Endothelial cell of umbilical vein (primary cell): ENCODE data around the gene CDH23. TPM values are rescaled to one million over a fixed set of nuclear protein-coding genes. Genes with fewer than 3 reads are reported as not detected.

Source experiments
- BruUV-seq: library from RNA; stranded (reverse); fragments of 400-500 nt; replicated peaks from 2 replicates; lab custom pipeline; 2021; lab: Mats Ljungman, UMichigan
- CTCF ChIA-PET: fragments of 300-600, 350-600 bp; sonication (Branson Sonifier 250); formaldehyde crosslinking; loops from one replicate; lab custom pipeline; 2021; ENCODE audit warnings: antibody characterized with exemption, inconsistent platforms; lab: Charles Lee
- POLR2A ChIA-PET: fragments of 300-600, 350-600 bp; sonication (Branson Sonifier 250); formaldehyde crosslinking; loops from one replicate; lab custom pipeline; 2021; ENCODE audit warnings: antibody characterized with exemption, inconsistent platforms; lab: Charles Lee
- DNase-seq: peaks from one replicate; pipeline ENCODE4 v3.0.0-alpha.2; 2011; ENCODE audit warnings: low read depth, low spot score
- FAIRE-seq: peaks from 2 replicates; lab custom pipeline; 2011; peaks lifted over from hg19 to GRCh38; lab: Jason Lieb, UNC
- H2AFZ ChIP-seq: 2 replicates; pipeline ENCODE4 v1.6.0; 2012; ENCODE audit warnings: low read depth, low read length, control low read depth, inconsistent platforms
- H3K27ac ChIP-seq: 2 replicates; pipeline ENCODE4 v1.5.1; 2011; ENCODE audit warnings: low read depth, mild to moderate bottlenecking, control low read depth, low read length, moderate library complexity; ENCODE audit not compliant: insufficient read depth
- H3K27me3 ChIP-seq, 2 experiments: 2 replicates each; pipeline versions ENCODE4 v1.6.0 to v1.6.1; 2011; ENCODE audit warnings: low read length in 2 of 2, mixed read lengths in 1 of 2; ENCODE audit not compliant: control insufficient read depth in 2 of 2, insufficient read depth in 2 of 2
- H3K36me3 ChIP-seq, 2 experiments: 2 replicates in 1 of 2; 3 replicates in 1 of 2; pipeline ENCODE4 v1.5.1; 2011; ENCODE audit warnings: low read length in 2 of 2, mild to moderate bottlenecking in 1 of 2, moderate library complexity in 1 of 2; ENCODE audit not compliant: control insufficient read depth in 2 of 2, insufficient read depth in 2 of 2; ENCODE audit errors: extremely low read depth in 1 of 2
- H3K4me1 ChIP-seq: 3 replicates; pipeline ENCODE4 v1.5.1; 2011; ENCODE audit warnings: mild to moderate bottlenecking, low read length; ENCODE audit not compliant: control insufficient read depth, insufficient read depth; ENCODE audit errors: extremely low read depth
- H3K4me2 ChIP-seq: 2 replicates; pipeline ENCODE4 v1.6.1; 2011; ENCODE audit warnings: low read length, control low read depth, mixed read lengths; ENCODE audit not compliant: insufficient read depth
- H3K4me3 ChIP-seq, 3 experiments: fragments of 200-600 bp in 1 of 3; sonication (generic), shearing (Covaris generic) in 1 of 3; replicated peaks in 1 of 3; 2 replicates each; pipeline ENCODE4 v1.5.1; 2011 to 2016; ENCODE audit warnings: control low read depth in 3 of 3, low read length in 3 of 3, mild to moderate bottlenecking in 2 of 3, inconsistent platforms in 1 of 3, low read depth in 1 of 3, moderate library complexity in 1 of 3; ENCODE audit not compliant: insufficient read depth in 1 of 3
- H3K79me2 ChIP-seq: 2 replicates; pipeline ENCODE4 v1.6.0; 2012; ENCODE audit warnings: low read length, inconsistent platforms; ENCODE audit not compliant: control insufficient read depth, insufficient read depth
- H3K9ac ChIP-seq: replicated peaks from 2 replicates; pipeline ENCODE3; 2011; ENCODE audit warnings: low read length, control low read depth; ENCODE audit not compliant: insufficient read depth; ENCODE audit errors: extremely low read depth
- H3K9me1 ChIP-seq: replicated peaks from 3 replicates; pipeline ENCODE4 v1.6.0; 2011; ENCODE audit warnings: mild to moderate bottlenecking, low read length; ENCODE audit not compliant: control insufficient read depth, insufficient read depth; ENCODE audit errors: extremely low read depth
- H3K9me3 ChIP-seq: replicated peaks from 2 replicates; pipeline ENCODE4 v1.5.1; 2012; ENCODE audit warnings: low read length, inconsistent platforms; ENCODE audit not compliant: control insufficient read depth, insufficient read depth
- H4K20me1 ChIP-seq: replicated peaks from 2 replicates; pipeline ENCODE3; 2011; ENCODE audit warnings: mild to moderate bottlenecking, low read length; ENCODE audit not compliant: control insufficient read depth, insufficient read depth; ENCODE audit errors: extremely low read depth
- EZH2 ChIP-seq: IDR thresholded peaks from 2 replicates; pipeline ENCODE4 v1.6.1; 2012; ENCODE audit warnings: borderline replicate concordance, low read depth, mild to moderate bottlenecking, moderate library complexity, low read length, inconsistent platforms; ENCODE audit not compliant: severe bottlenecking
- FOS ChIP-seq: IDR thresholded peaks from 2 replicates; pipeline ENCODE4 v1.6.1; 2011; ENCODE audit warnings: mild to moderate bottlenecking, low read length, moderate library complexity, borderline replicate concordance; ENCODE audit not compliant: insufficient read depth
- GATA2 ChIP-seq: IDR thresholded peaks from 2 replicates; pipeline ENCODE4 v1.7.0; 2011; ENCODE audit warnings: low read depth, mild to moderate bottlenecking, moderate library complexity, mixed read lengths, low read length; ENCODE audit not compliant: insufficient read length, insufficient read depth
- JUN ChIP-seq: IDR thresholded peaks from 2 replicates; pipeline ENCODE4 v1.6.1; 2011; ENCODE audit warnings: borderline replicate concordance, low read depth; ENCODE audit not compliant: insufficient read length, insufficient read depth
- MAX ChIP-seq: IDR thresholded peaks from 2 replicates; pipeline ENCODE4 v1.6.1; 2011; ENCODE audit not compliant: insufficient read depth, insufficient read length
- MYC ChIP-seq: IDR thresholded peaks from one replicate; pipeline ENCODE4 v1.6.1; 2011; ENCODE audit warnings: mild to moderate bottlenecking, low read depth, low read length
- POLR2A ChIP-seq: IDR thresholded peaks from 2 replicates; pipeline ENCODE4 v1.6.1; 2012; ENCODE audit warnings: low read depth, mild to moderate bottlenecking, control low read depth, low read length
- POLR2AphosphoS5 ChIP-seq: IDR thresholded peaks from 2 replicates; pipeline ENCODE4 v1.6.1; 2012; ENCODE audit warnings: low read depth, mild to moderate bottlenecking, control low read depth, low read length, moderate library complexity; ENCODE audit not compliant: insufficient read depth
- dilution Hi-C: fragments of 300-500 bp; cut with MboI; formaldehyde crosslinking; loops from one replicate; pipeline ENCODE4 v1.15.0; 2019; ENCODE audit warnings: low sequenced_read_pairs; ENCODE audit not compliant: extremely low pct_ligation_motif_present
- intact Hi-C: fragments of 100-400 bp; cut with micrococcal nuclease; formaldehyde crosslinking; loops from one replicate; pipeline ENCODE4 v1.10.0; 2022
- polyA plus RNA-seq, 4 experiments: library from polyadenylated mRNA; depleted of rRNA in 3 of 4; stranded (reverse) in 3 of 4; unstranded in 1 of 4; fragments of >200 nt; gene quantifications; 2 replicates each; pipeline versions ENCODE4 v1.2.1 to v1.2.3, GENCODE V29; 2011 to 2012; ENCODE audit warnings: missing spikeins in 1 of 4
- total RNA-seq: library from RNA; stranded (reverse); gene quantifications from 2 replicates; pipeline ENCODE4 v1.2.3, GENCODE V29; 2021
- TF ChIP-seq, protein P1 (sequence below), 2 donors: IDR thresholded peaks; 1 replicate in 1 of 2; 2 replicates in 1 of 2; pipeline ENCODE4 v1.5.1; 2011; ENCODE audit warnings: low read length in 2 of 2, mild to moderate bottlenecking in 2 of 2, moderate library complexity in 2 of 2, control low read depth in 1 of 2, inconsistent platforms in 1 of 2, low read depth in 1 of 2; ENCODE audit not compliant: insufficient read depth in 1 of 2; ENCODE audit errors: extremely low read depth in 1 of 2

Gene CDH23
- total and polyA plus RNA-seq, 2 donors (not counting 3 experiments of a cell fraction or from before 2014, with no cell fraction given), result not detected

GRCh38 chr10:71661779-71662336, 265.1 kb downstream of the CDH23 start:
- H3K4me3 ChIP-seq, result no peak overlapping the region
- no peaks in the 10 kb centered on the region for H3K4me1 ChIP-seq
- no peaks in the 10 kb centered on the region for H3K9me3 ChIP-seq
- no peak overlapping the region for H3K4me2 ChIP-seq
- H3K27ac ChIP-seq, result no peak overlapping the region
- CTCF ChIA-PET, result no interaction called here
- peaks cover 0 to 2% of the 10 kb centered on the region in 2 experiments for H3K27me3 ChIP-seq
- POLR2A ChIA-PET, result no interaction called here
- no peak overlapping the region for H2AFZ ChIP-seq
- no peak for TF ChIP-seq FOS
- no peak for TF ChIP-seq POLR2AphosphoS5
- TF ChIP-seq, protein P1, sequence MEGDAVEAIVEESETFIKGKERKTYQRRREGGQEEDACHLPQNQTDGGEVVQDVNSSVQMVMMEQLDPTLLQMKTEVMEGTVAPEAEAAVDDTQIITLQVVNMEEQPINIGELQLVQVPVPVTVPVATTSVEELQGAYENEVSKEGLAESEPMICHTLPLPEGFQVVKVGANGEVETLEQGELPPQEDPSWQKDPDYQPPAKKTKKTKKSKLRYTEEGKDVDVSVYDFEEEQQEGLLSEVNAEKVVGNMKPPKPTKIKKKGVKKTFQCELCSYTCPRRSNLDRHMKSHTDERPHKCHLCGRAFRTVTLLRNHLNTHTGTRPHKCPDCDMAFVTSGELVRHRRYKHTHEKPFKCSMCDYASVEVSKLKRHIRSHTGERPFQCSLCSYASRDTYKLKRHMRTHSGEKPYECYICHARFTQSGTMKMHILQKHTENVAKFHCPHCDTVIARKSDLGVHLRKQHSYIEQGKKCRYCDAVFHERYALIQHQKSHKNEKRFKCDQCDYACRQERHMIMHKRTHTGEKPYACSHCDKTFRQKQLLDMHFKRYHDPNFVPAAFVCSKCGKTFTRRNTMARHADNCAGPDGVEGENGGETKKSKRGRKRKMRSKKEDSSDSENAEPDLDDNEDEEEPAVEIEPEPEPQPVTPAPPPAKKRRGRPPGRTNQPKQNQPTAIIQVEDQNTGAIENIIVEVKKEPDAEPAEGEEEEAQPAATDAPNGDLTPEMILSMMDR (IDR thresholded peaks at IDR 0.05; ENCODE audit: extremely low read depth in 1 of 2, insufficient read depth in 1 of 2, low read depth in 1 of 2, low read length in 2 of 2), result no peak
- no peak for TF ChIP-seq EZH2
- no peak for TF ChIP-seq MYC
- TF ChIP-seq MAX, result no peak
- TF ChIP-seq POLR2A, result no peak
- no peak for TF ChIP-seq JUN
- TF ChIP-seq GATA2, result no peak
- no peaks in the 10 kb centered on the region for H4K20me1 ChIP-seq
- H3K9ac ChIP-seq, result no peak overlapping the region
- dilution Hi-C loops (no loop called here), intact Hi-C loops (no loop called here)
- FAIRE-seq, result no peak
- H3K9me1 ChIP-seq, result no peaks in the 10 kb centered on the region
- H3K79me2 ChIP-seq, result no peaks in the 10 kb centered on the region
- no TSS peak for BruUV-seq
- DNase-seq, result no peak
- H3K36me3 ChIP-seq, result no peaks in the 10 kb centered on the region
